Panc1 (cell line): Measurements from ENCODE around the gene DMBT1.

Source experiments
- CTCF ChIP-seq: fragments of 450-650 bp; IDR thresholded peaks from 2 replicates; pipeline ENCODE4 v1.5.1; 2017; ENCODE audit warnings: mild to moderate bottlenecking
- POLR2AphosphoS5 ChIP-seq: IDR thresholded peaks from 2 replicates; pipeline ENCODE4 v1.6.1; 2012; ENCODE audit warnings: mild to moderate bottlenecking, low read depth, low read length, moderate library complexity
- REST ChIP-seq, 2 experiments: IDR thresholded peaks; 2 replicates each; pipeline ENCODE4 v1.6.1; 2011 to 2012; ENCODE audit warnings: low read depth in 2 of 2, control low read depth in 1 of 2, low read length in 1 of 2, mild to moderate bottlenecking in 1 of 2, moderate library complexity in 1 of 2; ENCODE audit not compliant: insufficient read depth in 1 of 2
- SIN3A ChIP-seq: IDR thresholded peaks from 2 replicates; pipeline ENCODE4 v1.6.1; 2012; ENCODE audit warnings: low read depth, mild to moderate bottlenecking, low read length, moderate library complexity, borderline replicate concordance; ENCODE audit not compliant: insufficient read depth
- TCF7L2 ChIP-seq: IDR thresholded peaks from 2 replicates; pipeline ENCODE4 v1.6.1; 2011; ENCODE audit warnings: mild to moderate bottlenecking, low read depth, low read length, inconsistent platforms

GRCh38 chr10:122557516-122557915, 3.0 kb upstream of the DMBT1 start:
- no peak for TF ChIP-seq SIN3A
- TF ChIP-seq POLR2AphosphoS5, result no peak
- TF ChIP-seq REST (IDR thresholded peaks at IDR 0.05; ENCODE audit: insufficient read depth in 1 of 2, low read depth in 2 of 2, low read length in 1 of 2), result no peak
- TF ChIP-seq CTCF, result no peak
- TF ChIP-seq TCF7L2, result no peak
